D721Med (cell line): ENCODE measurements around the gene HSP90AB1.
"Not testable (repeated sequence)": the region's sequence is repeated elsewhere in the genome, so short reads cannot be mapped to it uniquely, and the experiment has no call there.

ENCODE experiments used
- DNase-seq: peaks from one replicate; pipeline ENCODE4 v3.0.0; 2011; ENCODE audit warnings: low spot score; ENCODE audit not compliant: insufficient read length
- FAIRE-seq: peaks from 2 replicates; lab custom pipeline; 2011; peaks lifted over from hg19 to GRCh38; lab: Jason Lieb, UNC
- TF ChIP-seq, protein P1 (sequence below): IDR thresholded peaks from 2 replicates; pipeline ENCODE4 v1.5.1; 2012; ENCODE audit warnings: mild to moderate bottlenecking, control low read depth; ENCODE audit not compliant: insufficient read depth; ENCODE audit errors: missing control alignments

HSP90AB1 gene

DNA sequence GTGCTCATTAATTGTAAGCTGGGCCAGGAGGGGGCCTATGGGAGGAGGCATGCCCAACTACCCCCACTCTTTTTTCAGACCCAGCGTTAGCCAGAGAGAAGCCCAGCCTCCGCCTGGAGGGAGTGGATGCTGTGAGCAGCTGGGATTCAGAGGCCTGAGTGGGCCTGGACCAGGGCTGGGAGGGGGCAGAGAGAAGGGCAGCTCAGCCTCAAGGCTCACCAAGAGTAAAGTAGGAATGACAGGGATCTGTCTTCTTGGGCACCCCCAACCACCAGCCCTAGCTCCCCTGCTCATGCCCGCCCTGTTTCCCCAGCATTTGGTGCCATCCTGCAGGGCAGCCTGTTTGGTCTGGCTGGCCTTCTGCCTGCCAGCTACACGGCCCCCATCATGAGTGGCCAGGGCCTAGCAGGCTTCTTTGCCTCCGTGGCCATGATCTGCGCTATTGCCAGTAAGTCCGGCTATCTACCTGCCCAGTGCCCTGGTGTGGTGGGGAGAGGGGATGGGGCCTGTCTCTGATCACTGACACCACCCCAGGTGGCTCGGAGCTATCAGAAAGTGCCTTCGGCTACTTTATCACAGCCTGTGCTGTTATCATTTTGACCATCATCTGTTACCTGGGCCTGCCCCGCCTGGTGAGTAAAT, 16.7 kb upstream of the HSP90AB1 start:
- TF ChIP-seq, protein P1, sequence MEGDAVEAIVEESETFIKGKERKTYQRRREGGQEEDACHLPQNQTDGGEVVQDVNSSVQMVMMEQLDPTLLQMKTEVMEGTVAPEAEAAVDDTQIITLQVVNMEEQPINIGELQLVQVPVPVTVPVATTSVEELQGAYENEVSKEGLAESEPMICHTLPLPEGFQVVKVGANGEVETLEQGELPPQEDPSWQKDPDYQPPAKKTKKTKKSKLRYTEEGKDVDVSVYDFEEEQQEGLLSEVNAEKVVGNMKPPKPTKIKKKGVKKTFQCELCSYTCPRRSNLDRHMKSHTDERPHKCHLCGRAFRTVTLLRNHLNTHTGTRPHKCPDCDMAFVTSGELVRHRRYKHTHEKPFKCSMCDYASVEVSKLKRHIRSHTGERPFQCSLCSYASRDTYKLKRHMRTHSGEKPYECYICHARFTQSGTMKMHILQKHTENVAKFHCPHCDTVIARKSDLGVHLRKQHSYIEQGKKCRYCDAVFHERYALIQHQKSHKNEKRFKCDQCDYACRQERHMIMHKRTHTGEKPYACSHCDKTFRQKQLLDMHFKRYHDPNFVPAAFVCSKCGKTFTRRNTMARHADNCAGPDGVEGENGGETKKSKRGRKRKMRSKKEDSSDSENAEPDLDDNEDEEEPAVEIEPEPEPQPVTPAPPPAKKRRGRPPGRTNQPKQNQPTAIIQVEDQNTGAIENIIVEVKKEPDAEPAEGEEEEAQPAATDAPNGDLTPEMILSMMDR = no peak
- FAIRE-seq = no peak
- DNase-seq = no peak

DNA sequence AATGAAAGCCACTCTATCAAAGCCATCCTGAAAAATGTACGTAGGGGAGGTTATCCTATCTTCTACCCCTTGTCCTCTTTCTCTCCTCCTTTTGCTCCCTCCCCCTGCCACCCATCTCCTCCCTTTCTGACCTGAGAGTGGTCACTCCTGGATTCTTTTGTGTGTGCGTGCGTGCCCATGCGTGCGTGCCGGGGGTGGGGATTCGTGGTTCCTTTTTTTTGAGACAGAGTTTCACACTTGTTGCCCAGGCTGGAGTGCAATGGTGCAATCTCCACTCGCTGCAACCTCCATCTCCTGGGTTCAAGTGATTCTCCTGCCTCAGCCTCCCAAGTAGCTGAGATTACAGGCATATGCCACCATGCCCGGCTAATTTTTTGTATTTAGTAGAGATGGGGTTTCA, 15.5 kb upstream of the HSP90AB1 start:
- not testable (repeated sequence) for DNase-seq, FAIRE-seq

DNA sequence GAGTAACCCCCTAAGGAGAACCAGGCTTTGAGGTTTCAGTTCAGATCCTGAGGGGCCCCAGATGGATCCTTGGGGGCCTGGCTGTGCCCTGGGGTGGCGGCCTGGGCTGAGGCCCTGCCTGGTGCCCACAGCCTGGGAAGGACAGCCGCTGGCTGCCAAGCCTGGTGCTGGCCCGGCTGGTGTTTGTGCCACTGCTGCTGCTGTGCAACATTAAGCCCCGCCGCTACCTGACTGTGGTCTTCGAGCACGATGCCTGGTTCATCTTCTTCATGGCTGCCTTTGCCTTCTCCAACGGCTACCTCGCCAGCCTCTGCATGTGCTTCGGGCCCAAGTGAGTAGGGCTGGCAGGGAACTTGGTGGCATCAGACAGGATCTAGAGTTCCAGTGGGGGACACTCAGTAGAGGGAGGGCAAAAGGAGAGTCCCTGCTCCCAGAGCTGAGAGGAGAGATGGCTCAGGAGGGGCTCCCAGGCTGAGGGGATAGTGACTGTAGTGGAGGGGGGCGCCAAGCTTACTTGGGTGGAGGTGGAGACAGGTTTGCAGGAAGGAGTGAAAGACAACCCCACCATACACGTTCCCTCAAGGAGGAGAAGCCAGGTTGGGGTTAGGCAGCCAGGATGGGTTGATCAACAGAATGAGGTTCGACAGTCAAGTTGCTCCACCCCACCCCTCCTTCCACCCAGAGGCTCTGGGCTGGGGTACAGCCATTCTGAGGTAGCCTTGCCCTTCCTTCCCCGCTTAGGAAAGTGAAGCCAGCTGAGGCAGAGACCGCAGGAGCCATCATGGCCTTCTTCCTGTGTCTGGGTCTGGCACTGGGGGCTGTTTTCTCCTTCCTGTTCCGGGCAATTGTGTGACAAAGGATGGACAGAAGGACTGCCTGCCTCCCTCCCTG, 14.0 kb upstream of the HSP90AB1 start:
- FAIRE-seq (no peak), DNase-seq (no peak)
- TF ChIP-seq, protein P1 = no peak

DNA sequence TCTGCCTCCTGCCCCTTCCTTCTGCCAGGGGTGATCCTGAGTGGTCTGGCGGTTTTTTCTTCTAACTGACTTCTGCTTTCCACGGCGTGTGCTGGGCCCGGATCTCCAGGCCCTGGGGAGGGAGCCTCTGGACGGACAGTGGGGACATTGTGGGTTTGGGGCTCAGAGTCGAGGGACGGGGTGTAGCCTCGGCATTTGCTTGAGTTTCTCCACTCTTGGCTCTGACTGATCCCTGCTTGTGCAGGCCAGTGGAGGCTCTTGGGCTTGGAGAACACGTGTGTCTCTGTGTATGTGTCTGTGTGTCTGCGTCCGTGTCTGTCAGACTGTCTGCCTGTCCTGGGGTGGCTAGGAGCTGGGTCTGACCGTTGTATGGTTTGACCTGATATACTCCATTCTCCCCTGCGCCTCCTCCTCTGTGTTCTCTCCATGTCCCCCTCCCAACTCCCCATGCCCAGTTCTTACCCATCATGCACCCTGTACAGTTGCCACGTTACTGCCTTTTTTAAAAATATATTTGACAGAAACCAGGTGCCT, 13.3 kb upstream of the HSP90AB1 start:
- FAIRE-seq = no peak
- TF ChIP-seq, protein P1 = no peak
- no peak for DNase-seq

DNA sequence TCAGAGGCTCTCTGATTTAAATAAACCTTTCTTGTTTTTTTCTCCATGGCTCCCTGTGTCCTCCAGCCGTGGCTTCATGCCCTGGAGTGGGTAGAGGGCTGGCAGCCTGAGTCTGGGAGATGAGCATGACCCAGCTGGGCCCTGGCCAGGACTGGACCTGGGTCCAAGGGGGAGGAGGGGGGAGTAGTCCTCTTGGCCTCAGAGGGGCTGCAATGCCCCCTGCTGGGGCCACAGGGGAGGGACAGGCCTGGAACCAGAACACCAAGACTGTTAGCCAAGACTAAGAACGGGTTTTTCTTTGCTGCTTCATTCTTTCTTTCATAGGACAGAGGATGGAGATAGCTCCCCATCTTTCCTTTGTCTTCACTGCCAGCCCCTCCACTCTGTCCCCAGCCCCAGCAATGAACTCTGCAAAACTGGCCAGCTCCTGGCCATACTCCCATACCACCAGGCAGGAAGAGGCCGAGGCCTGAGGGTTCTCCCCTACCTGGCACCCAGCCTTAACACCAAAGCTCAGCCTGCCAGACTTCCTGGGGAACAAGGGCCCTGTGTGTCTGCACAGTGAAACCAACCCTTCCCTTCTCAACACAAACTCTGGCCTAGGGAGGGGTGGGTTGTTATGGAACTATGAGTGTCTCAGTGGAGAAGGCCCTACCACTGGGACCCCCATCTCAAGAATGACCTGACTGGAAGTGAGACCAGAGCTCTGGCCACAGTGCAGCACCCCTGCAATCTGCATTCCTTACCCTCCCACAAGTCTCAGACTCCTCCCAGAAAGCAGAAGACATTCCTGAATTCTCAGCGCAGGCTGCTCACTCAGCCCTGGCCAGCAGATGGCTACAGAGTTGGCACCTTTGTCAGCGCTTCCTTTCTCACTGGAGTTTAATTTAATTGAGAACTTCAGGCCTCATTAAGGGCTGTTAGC, 12.5 kb upstream of the HSP90AB1 start:
- FAIRE-seq = no peak
- TF ChIP-seq, protein P1 = peak; percentile 57
- DNase-seq = no peak

DNA sequence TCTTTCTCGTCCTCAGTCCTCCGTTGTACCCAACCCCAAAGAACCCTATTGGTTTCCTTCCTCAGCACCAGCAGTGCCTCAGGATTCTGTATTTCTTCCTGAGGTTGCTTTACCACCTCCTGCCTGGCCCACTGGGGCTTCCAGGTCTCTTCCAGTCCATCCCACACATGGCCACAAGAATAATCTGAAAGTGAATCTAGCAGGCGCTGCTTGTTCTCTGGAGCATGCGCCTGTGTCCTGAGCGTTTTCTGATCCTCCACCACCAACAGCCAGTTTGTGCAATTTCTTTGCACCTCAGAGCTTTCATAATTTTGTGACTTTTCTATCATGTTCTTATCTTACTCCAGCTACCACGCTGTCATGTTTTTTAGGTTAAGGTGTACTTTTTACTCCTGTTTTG, 11.6 kb upstream of the HSP90AB1 start:
- no peak for FAIRE-seq
- TF ChIP-seq, protein P1 = no peak
- no peak for DNase-seq
